IPS-15b (cell line): ENCODE results near the gene CMIP.

Experiments used
- H3K27me3 ChIP-seq: one replicate; pipeline ENCODE4 v1.6.1; 2013; ENCODE audit warnings: low read length; ENCODE audit not compliant: control insufficient read depth, insufficient read depth
- H3K36me3 ChIP-seq: one replicate; pipeline ENCODE4 v1.6.1; 2013; ENCODE audit warnings: low read length; ENCODE audit not compliant: control insufficient read depth, insufficient read depth
- H3K4me1 ChIP-seq: one replicate; pipeline ENCODE4 v1.6.1; 2013; ENCODE audit warnings: mild to moderate bottlenecking, low read length; ENCODE audit not compliant: control insufficient read depth, insufficient read depth
- H3K4me3 ChIP-seq: one replicate; pipeline ENCODE4 v1.5.1; 2013; ENCODE audit warnings: low read depth, low read length
- H3K9ac ChIP-seq: one replicate; pipeline ENCODE4 v1.6.1; 2013; ENCODE audit warnings: low read depth, mild to moderate bottlenecking, low read length
- H3K9me3 ChIP-seq: one replicate; pipeline ENCODE4 v1.6.1; 2013; ENCODE audit warnings: mild to moderate bottlenecking, low read length; ENCODE audit not compliant: control insufficient read depth, insufficient read depth

CMIP gene

DNA sequence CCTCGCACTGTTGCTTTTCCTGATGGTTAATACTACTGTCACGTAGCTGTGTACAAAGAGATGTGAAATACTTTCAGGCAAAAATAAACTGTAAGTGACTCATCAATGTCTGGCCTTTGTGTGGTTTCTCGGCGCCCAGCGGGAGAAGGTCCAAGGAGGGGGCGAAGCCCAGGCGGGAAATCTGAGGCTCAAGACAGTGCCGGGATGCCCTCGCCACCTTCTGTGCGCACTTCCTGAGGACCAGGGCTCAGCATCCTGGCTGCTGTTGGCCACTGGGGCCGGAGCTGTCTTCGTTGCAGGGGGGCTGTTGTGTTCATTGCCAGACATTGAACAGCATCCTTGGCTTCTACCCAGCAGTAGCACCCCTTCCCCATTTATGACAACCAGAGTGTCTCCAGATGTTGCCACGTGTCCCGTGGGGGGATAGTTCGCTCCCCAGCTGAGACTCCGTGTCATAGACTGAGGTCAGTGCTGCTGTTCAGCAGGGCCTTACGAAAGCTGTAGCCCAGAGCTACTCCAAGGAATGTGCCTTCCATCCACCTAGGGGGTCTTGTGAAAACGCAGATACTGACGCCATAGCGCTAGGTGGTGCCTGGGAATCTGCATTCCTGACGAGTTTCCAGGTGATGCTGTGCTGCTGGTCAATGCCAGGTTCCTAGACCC is 267.2 kb downstream of the CMIP start:
- no peak overlapping the region for H3K9ac ChIP-seq
- H3K36me3 ChIP-seq = peaks cover 16% of the 10 kb centered on the region
- no peaks in the 10 kb centered on the region for H3K27me3 ChIP-seq
- peaks cover 26% of the 10 kb centered on the region for H3K4me1 ChIP-seq
- H3K4me3 ChIP-seq = no peak overlapping the region
- H3K9me3 ChIP-seq = no peaks in the 10 kb centered on the region

DNA sequence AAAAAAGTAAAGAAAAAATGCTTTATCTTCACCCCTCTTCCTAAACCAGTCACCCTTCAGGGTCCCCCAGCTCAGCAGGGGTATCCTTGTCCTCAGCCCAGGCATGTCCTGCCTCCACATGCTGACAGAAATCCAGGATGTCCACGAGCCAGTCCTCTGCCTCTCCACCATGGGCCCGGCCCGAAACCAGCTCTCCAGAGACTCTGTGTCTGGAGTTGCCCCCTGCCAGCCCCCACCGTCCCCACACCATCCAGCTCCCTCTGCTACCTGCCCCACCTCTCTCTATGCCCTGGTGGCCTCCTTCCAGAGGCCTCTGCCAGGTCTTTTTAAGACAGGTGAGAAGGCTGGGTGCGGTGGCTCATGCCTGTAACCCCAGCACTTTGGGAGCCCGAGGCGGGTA is 268.1 kb downstream of the CMIP start:
- Histone ChIP-seq H3K4me1 (peaks cover 26% of the 10 kb centered on the region), H3K36me3 (peaks cover 10% of the 10 kb centered on the region), H3K9me3 (no peaks in the 10 kb centered on the region), H3K9ac (no peak overlapping the region), H3K27me3 (no peaks in the 10 kb centered on the region), H3K4me3 (no peak overlapping the region)

DNA sequence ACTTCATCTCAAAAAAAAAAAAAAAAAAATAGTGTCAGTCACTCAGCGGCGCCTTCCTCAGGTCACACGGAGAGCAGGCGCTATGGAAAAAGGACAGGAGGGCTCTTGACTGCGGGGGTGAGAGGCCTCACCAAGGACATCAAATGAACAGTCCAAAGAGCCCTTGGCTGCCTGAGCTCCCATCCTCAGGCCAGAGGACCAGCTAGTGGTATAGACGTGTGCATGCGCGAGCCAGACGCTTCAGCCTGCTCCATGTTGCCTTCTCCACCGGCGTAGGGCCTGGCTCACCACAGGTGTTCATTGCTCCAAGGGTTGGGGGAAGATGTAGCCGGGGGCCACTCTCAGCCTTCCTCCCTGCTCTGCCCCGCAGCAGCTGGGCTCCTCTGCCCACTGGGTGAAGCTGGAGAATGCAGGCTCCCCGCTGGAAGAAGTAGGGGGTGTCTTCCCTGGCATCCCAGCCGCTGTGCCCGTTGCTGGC is 268.7 kb downstream of the CMIP start:
- Histone ChIP-seq H3K4me1 (peaks cover 26% of the 10 kb centered on the region), H3K9ac (no peak overlapping the region), H3K27me3 (no peaks in the 10 kb centered on the region), H3K36me3 (peaks cover 4% of the 10 kb centered on the region), H3K4me3 (no peak overlapping the region), H3K9me3 (no peaks in the 10 kb centered on the region)

DNA sequence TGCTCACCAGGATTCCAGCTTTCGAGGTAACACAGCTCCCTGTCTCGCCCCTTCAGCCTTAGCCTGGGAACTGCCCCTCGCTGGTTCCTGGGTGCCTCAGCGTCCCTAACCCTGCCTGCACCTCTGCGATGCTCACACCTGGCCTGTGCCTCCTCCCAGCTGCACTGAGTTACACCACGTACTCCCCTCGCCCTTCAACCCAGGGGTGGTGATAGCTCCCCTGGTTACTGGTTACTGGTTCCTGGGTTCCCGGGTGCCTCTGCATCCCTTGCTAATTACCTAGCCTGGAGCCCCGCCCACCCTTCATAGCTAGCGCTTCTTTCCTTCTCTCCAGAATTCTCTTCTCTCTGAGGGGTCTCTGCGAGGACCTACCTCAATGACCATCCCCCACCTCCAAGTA is 269.2 kb downstream of the CMIP start:
- Histone ChIP-seq H3K9ac (no peak overlapping the region), H3K36me3 (peaks cover 2% of the 10 kb centered on the region), H3K9me3 (no peaks in the 10 kb centered on the region), H3K27me3 (no peaks in the 10 kb centered on the region), H3K4me3 (no peak overlapping the region), H3K4me1 (peaks cover 26% of the 10 kb centered on the region)

DNA sequence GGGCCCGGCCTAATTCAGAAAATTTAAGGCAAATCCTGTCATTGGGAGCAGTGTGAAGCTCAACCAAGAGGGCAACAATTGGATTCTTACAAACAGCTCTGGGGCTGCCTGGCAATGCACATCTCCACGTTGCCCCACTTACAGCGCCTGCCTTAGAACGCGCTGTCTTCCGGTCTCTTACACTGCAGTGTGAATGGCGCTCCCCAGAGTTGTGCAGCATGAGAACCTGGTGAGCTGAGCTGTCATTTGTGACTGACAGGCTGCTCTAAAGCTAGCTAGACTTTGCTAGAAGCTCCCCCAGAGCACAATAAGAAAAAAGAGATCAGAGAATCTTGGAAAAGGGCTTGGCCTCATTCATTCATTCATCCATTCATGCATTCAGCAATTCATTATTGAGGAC is 270.0 kb downstream of the CMIP start:
- Histone ChIP-seq H3K9me3 (no peaks in the 10 kb centered on the region), H3K27me3 (no peaks in the 10 kb centered on the region), H3K4me1 (peaks cover 26% of the 10 kb centered on the region), H3K4me3 (no peak overlapping the region), H3K36me3 (no peaks in the 10 kb centered on the region), H3K9ac (no peak overlapping the region)

DNA sequence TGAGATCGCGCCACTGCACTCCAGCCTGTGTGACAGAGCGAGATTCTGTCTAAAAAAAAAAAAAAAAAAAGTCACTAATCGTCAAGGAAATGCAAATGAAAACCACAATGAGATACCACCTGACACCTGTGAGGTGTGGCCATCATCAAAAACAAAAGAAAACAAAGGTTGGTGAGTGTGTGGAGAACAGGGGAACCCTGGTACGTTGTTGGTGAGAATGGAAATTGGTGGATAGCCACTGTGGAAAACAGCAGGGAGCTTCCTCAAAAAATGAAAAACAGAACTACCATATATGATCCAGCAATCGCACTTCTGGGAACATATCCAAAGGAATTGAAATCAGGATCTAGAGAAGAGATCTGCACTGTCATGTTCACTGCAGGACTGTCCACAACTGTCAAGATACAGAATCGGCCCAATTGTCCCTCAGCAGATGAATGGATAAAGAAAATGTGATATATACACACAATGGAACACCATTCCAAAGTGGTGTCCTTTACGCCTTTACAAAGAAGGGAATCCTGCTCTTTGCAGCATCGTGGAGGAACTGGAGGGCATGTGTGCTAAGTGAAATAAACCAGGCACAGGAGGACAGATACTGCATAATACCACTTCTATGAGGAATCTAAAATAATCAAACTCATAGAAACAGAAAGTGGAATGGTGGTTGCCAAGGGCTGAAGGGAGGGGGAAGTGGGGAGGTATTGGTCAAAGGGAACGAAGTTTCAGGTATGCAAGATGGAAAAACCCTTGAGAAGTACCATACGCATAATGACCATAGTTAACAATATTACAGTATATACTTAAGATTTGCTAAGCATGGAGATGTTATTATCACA is 271.0 kb downstream of the CMIP start:
- Histone ChIP-seq H3K36me3 (no peaks in the 10 kb centered on the region), H3K9ac (no peak overlapping the region), H3K9me3 (no peaks in the 10 kb centered on the region), H3K27me3 (no peaks in the 10 kb centered on the region), H3K4me1 (peaks cover 24% of the 10 kb centered on the region), H3K4me3 (no peak overlapping the region)

DNA sequence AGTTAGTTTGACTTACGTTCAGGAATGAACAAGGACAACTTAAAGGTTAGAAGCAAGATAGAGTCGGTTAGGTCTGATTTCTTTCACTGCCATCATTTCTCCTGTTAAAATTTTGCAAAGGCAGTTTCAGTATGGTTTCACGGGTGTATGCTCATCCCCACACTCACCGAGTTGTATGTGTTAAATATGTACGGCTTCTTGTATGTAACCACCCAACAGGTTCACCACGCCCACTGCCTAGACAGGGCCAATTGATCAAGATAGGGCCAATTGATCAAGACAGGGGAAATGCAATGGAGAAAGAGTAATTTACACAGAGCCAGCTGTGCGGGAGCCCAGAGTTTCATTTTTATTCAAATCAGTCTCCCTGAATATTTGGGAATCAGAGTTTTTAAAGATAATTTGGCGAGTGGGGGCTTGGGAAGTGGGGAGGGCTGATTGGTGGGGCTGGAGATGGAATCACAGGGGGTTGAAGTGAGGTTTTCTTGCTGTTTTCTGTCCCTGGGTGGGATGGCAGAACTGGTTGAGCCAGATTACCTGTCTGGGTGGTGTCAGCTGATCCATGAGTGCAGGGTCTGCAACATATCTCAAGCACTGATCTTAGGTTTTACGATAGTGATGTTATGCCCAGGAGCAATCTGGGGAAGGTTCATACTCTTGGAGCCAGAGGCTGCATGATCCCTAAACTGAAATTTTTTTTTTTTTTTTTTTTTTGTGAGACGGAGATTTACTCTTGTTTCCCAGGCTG is 272.0 kb downstream of the CMIP start:
- Histone ChIP-seq H3K9ac (no peak overlapping the region), H3K27me3 (no peaks in the 10 kb centered on the region), H3K36me3 (no peaks in the 10 kb centered on the region), H3K9me3 (no peaks in the 10 kb centered on the region), H3K4me3 (no peak overlapping the region), H3K4me1 (peaks cover 21% of the 10 kb centered on the region)

DNA sequence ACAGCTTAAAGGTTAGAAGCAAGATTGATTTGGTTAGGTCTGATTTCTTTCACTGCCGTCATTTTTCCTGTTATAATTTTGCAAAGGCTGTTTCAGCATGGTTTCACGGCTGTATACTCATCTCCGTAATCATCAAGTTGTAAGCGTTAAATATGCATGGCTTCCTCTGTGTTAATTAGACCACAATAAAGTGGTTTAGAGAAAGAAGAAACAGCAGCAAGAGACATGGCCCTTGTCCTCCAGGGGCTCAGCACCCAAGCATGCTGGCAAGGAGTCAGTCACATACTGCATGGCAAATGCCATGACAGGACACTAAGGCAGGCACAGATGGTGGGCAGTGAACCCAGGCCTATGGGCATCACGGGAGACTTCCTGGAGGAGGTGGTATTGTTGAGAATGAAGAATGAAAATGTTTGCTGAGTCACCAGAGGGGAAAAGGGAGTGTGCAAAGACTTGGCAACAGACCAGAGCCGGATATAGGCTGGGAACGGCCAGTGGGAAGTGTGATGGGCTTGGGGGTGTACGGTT is 273.1 kb downstream of the CMIP start:
- H3K27me3 ChIP-seq = no peaks in the 10 kb centered on the region
- no peak overlapping the region for H3K9ac ChIP-seq
- H3K9me3 ChIP-seq = no peaks in the 10 kb centered on the region
- H3K4me3 ChIP-seq = no peak overlapping the region
- H3K4me1 ChIP-seq = peaks cover 16% of the 10 kb centered on the region
- H3K36me3 ChIP-seq = no peaks in the 10 kb centered on the region

DNA sequence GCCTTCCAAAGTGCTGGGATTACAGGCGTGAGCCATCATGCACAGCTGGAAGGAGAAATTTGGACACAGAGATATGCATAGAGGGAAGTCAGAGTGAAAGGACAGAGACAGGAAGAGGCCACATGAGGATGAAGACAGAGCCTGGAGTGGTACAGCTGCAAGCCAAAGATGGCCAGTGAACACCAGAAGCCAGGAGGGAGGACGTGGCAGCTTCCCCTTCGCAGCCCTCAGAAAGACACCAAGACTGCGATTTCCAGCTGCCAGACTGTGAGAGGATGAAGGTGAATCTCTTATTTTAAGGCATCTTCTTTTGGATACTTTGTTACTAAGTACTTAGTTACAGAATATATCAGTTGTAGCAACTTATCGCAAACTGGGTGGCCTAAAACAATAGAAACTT is 274.0 kb downstream of the CMIP start:
- H3K27me3 ChIP-seq = no peaks in the 10 kb centered on the region
- no peaks in the 10 kb centered on the region for H3K9me3 ChIP-seq
- no peak overlapping the region for H3K9ac ChIP-seq
- H3K36me3 ChIP-seq = no peaks in the 10 kb centered on the region
- H3K4me3 ChIP-seq = no peak overlapping the region
- peaks cover 16% of the 10 kb centered on the region for H3K4me1 ChIP-seq

DNA sequence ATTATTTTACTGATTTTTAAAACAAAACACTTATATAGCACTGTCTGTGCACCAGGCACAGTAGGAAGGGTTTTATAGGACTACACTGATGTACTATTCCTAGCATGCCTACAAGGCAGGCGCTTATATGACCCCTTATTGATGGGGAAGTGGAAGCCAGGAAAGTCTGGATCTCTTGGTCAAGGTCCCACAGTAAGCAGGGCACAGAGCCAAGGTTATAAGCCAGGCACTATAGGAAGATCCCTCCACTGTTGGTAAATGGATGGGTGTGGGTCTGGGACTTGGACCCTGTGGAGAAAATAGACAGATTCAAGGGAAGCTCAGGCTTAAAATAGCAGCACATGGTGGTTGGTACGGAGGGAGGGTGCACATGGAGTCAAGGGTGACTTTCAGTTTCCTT is 275.4 kb downstream of the CMIP start:
- no peak overlapping the region for H3K9ac ChIP-seq
- no peak overlapping the region for H3K4me3 ChIP-seq
- no peaks in the 10 kb centered on the region for H3K36me3 ChIP-seq
- H3K27me3 ChIP-seq = no peaks in the 10 kb centered on the region
- peaks cover 12% of the 10 kb centered on the region for H3K4me1 ChIP-seq
- H3K9me3 ChIP-seq = no peaks in the 10 kb centered on the region

DNA sequence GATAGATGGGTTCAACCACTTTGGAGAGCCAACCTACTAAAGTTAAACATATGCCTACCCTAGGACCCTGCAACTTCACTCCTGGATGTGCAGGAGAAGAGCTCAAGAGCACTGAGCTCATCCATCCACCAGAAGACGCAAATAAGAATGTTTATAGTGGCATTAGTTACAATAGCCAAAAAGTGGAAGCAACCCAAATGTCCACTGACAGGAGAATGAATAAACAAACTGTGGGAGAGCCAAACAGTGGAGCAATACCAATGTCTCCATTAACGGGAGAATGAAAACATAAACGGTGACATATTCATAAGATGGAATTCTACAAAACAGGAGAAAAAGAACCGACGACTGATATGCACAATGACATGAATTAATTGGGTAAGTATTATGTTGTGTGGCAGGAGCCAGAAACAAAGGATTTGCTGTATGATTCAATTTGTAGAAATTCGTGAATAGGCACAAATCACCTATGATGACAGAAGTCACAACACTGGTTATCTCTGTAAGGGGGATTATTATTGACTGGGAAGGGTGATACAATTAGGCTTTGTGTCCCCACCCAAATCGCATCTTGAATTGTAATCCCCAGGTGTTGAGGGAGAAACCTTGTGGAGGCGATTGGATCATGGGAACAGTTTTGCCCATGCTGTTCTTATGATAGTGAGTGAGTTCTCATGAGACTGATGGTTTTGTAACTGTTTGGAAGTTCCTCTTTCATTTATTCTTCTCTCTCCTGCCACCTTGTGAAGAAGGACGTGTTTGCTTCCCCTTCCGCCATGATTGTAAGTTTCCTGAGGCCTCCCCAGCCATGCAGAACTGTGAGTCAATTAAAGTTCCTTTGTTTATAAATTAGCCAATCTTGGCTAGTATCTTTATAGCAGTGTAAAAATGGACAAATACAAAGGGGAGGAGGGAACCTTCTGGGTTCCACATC is 276.6 kb downstream of the CMIP start:
- Histone ChIP-seq H3K9me3 (no peaks in the 10 kb centered on the region), H3K9ac (no peak overlapping the region), H3K4me1 (peaks cover 5% of the 10 kb centered on the region), H3K36me3 (no peaks in the 10 kb centered on the region), H3K27me3 (no peaks in the 10 kb centered on the region), H3K4me3 (no peak overlapping the region)
